ENCODE measurements around the gene ELOA. TPM values are rescaled to one million over a fixed set of nuclear protein-coding genes. Genes with fewer than 3 reads are reported as not detected.

Gene ELOA
- total RNA-seq, 1 experiment from 2014 or later: 32.4 TPM

GRCh38 chr1:23701310-23701709, 42.0 kb upstream of the ELOA start:
- Mint-ChIP-seq H3K4me1 (ENCODE audit: low read depth, unreplicated experiment) (no peaks in the 10 kb centered on the region), H3K36me3 (ENCODE audit: insufficient read depth, unreplicated experiment) (peaks cover 60% of the 10 kb centered on the region), H3K4me3 (ENCODE audit: low read depth, unreplicated experiment) (no peak overlapping the region), H3K27ac (ENCODE audit: unreplicated experiment) (no peak overlapping the region), H3K27me3 (ENCODE audit: unreplicated experiment) (no peaks in the 10 kb centered on the region), H3K9me3 (ENCODE audit: low read depth, unreplicated experiment) (no peaks in the 10 kb centered on the region)
- DNase-seq: no peak
- BruUV-seq (replicated peaks): no TSS peak
- CTCF ChIA-PET: interaction anchor here (1.0 to 1.3 kb wide), 2 partner anchors 10 to 44 kb away, joined by 3 to 7 read pairs; partner anchors contain the start of gene RPL11
- intact Hi-C loops (cut with micrococcal nuclease; ENCODE audit: unreplicated experiment): no loop called here
- no peak for TF ChIP-seq CTCF (IDR thresholded peaks at IDR 0.05; ENCODE audit: unreplicated experiment)

GRCh38 chr1:23701996-23702395, 41.3 kb upstream of the ELOA start:
- no peak for DNase-seq
- no peak overlapping the region for H3K27ac Mint-ChIP-seq (ENCODE audit: unreplicated experiment)
- H3K9me3 Mint-ChIP-seq (ENCODE audit: low read depth, unreplicated experiment): no peaks in the 10 kb centered on the region
- H3K4me3 Mint-ChIP-seq (ENCODE audit: low read depth, unreplicated experiment): no peak overlapping the region
- peaks cover 54% of the 10 kb centered on the region for H3K36me3 Mint-ChIP-seq (ENCODE audit: insufficient read depth, unreplicated experiment)
- intact Hi-C loops (cut with micrococcal nuclease; ENCODE audit: unreplicated experiment): no loop called here
- no peaks in the 10 kb centered on the region for H3K4me1 Mint-ChIP-seq (ENCODE audit: low read depth, unreplicated experiment)
- no TSS peak for BruUV-seq (replicated peaks)
- CTCF ChIA-PET: no interaction called here
- no peak for TF ChIP-seq CTCF (IDR thresholded peaks at IDR 0.05; ENCODE audit: unreplicated experiment)
- H3K27me3 Mint-ChIP-seq (ENCODE audit: unreplicated experiment): no peaks in the 10 kb centered on the region

- CTCF ChIA-PET: interaction anchor here (0.6 kb wide), 1 partner anchor 36 kb away, joined by 4 read pairs; no protein-coding TSS in a partner anchor
- H3K36me3 Mint-ChIP-seq (ENCODE audit: insufficient read depth, unreplicated experiment): peaks cover 29% of the 10 kb centered on the region
Observed at GRCh38 chr1:23704834-23705495, 38.3 kb upstream of the ELOA start.

GRCh38 chr1:23709229-23709628, 34.0 kb upstream of the ELOA start:
- TF ChIP-seq CTCF (IDR thresholded peaks at IDR 0.05; ENCODE audit: unreplicated experiment): no peak
- intact Hi-C loops (cut with micrococcal nuclease; ENCODE audit: unreplicated experiment): no loop called here
- Mint-ChIP-seq H3K4me3 (ENCODE audit: low read depth, unreplicated experiment) (no peak overlapping the region), H3K9me3 (ENCODE audit: low read depth, unreplicated experiment) (no peaks in the 10 kb centered on the region), H3K27ac (ENCODE audit: unreplicated experiment) (no peak overlapping the region), H3K36me3 (ENCODE audit: insufficient read depth, unreplicated experiment) (peaks cover 8% of the 10 kb centered on the region), H3K27me3 (ENCODE audit: unreplicated experiment) (no peaks in the 10 kb centered on the region), H3K4me1 (ENCODE audit: low read depth, unreplicated experiment) (no peaks in the 10 kb centered on the region)
- CTCF ChIA-PET: no interaction called here
- DNase-seq: no peak
- no TSS peak for BruUV-seq (replicated peaks)

More at GRCh38 chr1:23704834-23705495, 38.3 kb upstream of the ELOA start:
- TF ChIP-seq CTCF (IDR thresholded peaks at IDR 0.05; ENCODE audit: unreplicated experiment): no peak
- H3K27me3 Mint-ChIP-seq (ENCODE audit: unreplicated experiment): no peaks in the 10 kb centered on the region
- H3K4me1 Mint-ChIP-seq (ENCODE audit: low read depth, unreplicated experiment): no peaks in the 10 kb centered on the region
- H3K27ac Mint-ChIP-seq (ENCODE audit: unreplicated experiment): no peak overlapping the region
- no peak for DNase-seq
- no peaks in the 10 kb centered on the region for H3K9me3 Mint-ChIP-seq (ENCODE audit: low read depth, unreplicated experiment)
- no peak overlapping the region for H3K4me3 Mint-ChIP-seq (ENCODE audit: low read depth, unreplicated experiment)
- no TSS peak for BruUV-seq (replicated peaks)
- intact Hi-C loops (cut with micrococcal nuclease; ENCODE audit: unreplicated experiment): no loop called here

Data from Calu3 (cell line).